GM12891 (cell line): ENCODE results near the gene EPHX1.

ENCODE experiments used
- POLR2A ChIP-seq: IDR thresholded peaks from 2 replicates; pipeline ENCODE4 v1.6.1; 2011; ENCODE audit warnings: low read depth, low read length, control low read depth
- POLR2AphosphoS5 ChIP-seq: IDR thresholded peaks from 2 replicates; pipeline ENCODE4 v1.6.1; 2011; ENCODE audit warnings: low read depth, low read length, control low read depth
- TAF1 ChIP-seq: IDR thresholded peaks from 2 replicates; pipeline ENCODE4 v1.6.1; 2011; ENCODE audit warnings: low read depth, low read length, control low read depth

DNA sequence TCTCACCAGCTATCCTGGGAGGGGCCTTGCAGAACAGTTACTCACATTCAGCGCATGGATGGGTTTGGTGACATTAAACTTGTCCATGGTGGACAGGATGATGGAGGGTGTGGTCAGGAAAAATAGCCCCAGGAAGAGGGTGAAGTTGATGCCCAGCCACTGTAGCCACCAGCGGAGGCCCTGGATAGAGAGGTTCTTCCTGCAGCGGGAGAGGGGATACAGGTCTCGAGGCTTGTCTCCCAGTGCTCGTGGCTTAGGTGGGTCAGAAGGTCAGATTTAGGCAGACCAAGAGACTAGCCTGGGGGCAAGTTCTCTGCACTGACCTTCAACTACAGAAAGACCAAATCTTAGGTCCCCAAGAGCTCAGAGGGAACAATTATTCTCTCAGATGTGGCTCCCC, 49.2 kb downstream of the EPHX1 start:
- TF ChIP-seq POLR2A: no peak
- no peak for TF ChIP-seq TAF1
- TF ChIP-seq POLR2AphosphoS5: no peak
